GM21619 (cell line): Measurements from ENCODE around the gene RERG.

Experiments
- ATAC-seq: cut with Tn5 transposase; IDR thresholded peaks from one replicate; pipeline ENCODE4 v1.9.1; 2021; ENCODE audit not compliant: unreplicated experiment

The RERG gene

GRCh38 chr12:15220451-15220850 lies 766 bp downstream of the RERG start:
- ATAC-seq: no peak

GRCh38 chr12:15218794-15219193 lies 2.4 kb downstream of the RERG start:
- ATAC-seq: no peak

- no peak for ATAC-seq
Measured at GRCh38 chr12:15216036-15216889, 5.0 kb downstream of the RERG start.

- no peak for ATAC-seq
Measured at GRCh38 chr12:15214851-15215601, 6.2 kb downstream of the RERG start.

GRCh38 chr12:15212930-15213329 lies 8.3 kb downstream of the RERG start:
- ATAC-seq: no peak

- no peak for ATAC-seq
Measured at GRCh38 chr12:15209782-15210181, 11.4 kb downstream of the RERG start.

- ATAC-seq: no peak
Measured at GRCh38 chr12:15208871-15209656, 12.2 kb downstream of the RERG start.

GRCh38 chr12:15208140-15208539 lies 13.1 kb downstream of the RERG start:
- no peak for ATAC-seq

- ATAC-seq: no peak
Measured at GRCh38 chr12:15206831-15207389, 14.3 kb downstream of the RERG start.

GRCh38 chr12:15206338-15206737 lies 14.9 kb downstream of the RERG start:
- no peak for ATAC-seq

GRCh38 chr12:15205341-15206010 lies 15.7 kb downstream of the RERG start:
- ATAC-seq: no peak

GRCh38 chr12:15201456-15201855 lies 19.8 kb downstream of the RERG start:
- no peak for ATAC-seq

GRCh38 chr12:15201056-15201455 lies 20.2 kb downstream of the RERG start:
- ATAC-seq: no peak

- ATAC-seq: no peak
Measured at GRCh38 chr12:15200641-15201040, 20.6 kb downstream of the RERG start.

- no peak for ATAC-seq
Measured at GRCh38 chr12:15199930-15200329, 21.3 kb downstream of the RERG start.

- no peak for ATAC-seq
Measured at GRCh38 chr12:15196678-15197505, 24.3 kb downstream of the RERG start.

GRCh38 chr12:15196221-15196620 lies 25.0 kb downstream of the RERG start:
- ATAC-seq: no peak

GRCh38 chr12:15194456-15195368 lies 26.5 kb downstream of the RERG start:
- ATAC-seq: no peak

- no peak for ATAC-seq
Measured at GRCh38 chr12:15193946-15194345, 27.3 kb downstream of the RERG start.
